DMS53 treated with DMSO at 0.1 percent for 48 hours (cell line): ENCODE measurements around the gene BLNK.
"Not testable (repeated sequence)": the region's sequence is repeated elsewhere in the genome, so short reads cannot be mapped to it uniquely, and the experiment has no call there.

Experiments used
- DNase-seq: peaks from one replicate; lab custom pipeline; 2025; ENCODE audit not compliant: unreplicated experiment; lab: John Stamatoyannopoulos, UW

BLNK gene

DNA sequence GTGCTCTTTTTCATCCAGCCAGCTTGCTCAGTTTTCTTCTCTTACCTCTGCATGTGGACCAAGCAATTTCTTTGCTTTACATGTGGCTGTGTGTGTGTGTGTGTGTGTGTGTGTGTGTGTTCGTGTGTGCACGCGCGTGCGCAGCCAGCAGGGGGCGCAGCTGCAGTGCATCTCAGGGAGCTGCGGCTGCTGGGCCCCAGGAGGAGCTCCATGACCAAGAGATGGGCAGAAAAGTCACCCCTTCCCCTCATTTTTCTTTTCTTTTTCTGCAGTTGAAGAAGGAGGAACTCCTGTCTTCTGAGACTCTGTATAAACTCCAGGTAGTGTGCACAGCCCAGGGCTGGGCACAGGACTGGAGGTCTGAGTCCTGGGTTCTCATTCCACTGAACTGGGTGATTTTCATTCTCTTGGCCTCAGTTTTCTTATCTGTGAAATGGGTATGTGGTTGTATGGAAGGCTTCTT is 41.8 kb downstream of the BLNK start:
- peak; percentile 57 for DNase-seq

DNA sequence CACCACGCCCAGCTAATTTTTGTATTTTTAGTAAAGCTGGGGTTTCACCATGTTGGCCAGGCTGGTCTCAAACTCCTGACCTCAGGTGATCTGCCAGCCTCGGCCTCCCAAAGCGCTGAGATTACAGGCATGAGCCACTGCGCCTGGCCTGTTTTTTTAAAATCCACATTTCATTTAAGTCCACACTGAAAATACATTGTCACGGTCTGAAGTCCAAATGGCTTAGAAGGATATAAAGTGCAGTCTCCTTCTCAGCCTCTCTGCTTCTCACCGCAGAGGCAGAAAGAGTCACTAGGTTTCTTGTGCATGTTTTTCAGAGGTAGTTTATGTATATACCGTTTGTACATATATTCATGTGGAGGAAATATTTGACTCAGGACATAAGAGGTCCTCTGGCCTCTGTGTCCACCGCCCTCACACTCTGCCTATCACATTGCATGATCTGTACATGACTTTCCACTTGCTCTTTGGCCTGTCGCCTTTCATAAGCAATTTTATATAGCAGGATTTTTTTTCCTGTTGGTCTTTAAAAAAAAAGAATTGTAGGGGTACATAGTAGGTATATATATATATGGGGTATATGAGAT is 42.9 kb downstream of the BLNK start:
- no peak for DNase-seq

DNA sequence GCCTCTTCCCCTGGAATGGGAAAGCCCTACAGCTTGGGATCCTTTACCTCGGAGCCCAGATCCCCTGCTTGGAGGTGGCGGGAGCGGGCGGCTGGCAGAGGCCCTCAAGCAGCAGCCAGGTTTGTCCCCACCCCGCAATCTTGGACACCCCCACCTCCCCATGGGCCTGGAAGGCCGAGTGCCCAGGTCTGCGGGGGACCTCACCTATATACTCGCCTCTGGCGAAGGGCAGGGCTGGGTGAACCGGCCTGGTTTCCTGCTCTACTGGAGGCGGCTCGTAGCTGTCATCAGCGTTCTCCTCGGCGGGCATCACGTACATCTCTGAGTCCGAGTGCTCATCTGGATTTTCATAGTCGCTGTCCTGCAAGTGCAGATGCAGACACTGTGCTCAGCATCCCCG is 44.2 kb downstream of the BLNK start:
- DNase-seq: no peak

DNA sequence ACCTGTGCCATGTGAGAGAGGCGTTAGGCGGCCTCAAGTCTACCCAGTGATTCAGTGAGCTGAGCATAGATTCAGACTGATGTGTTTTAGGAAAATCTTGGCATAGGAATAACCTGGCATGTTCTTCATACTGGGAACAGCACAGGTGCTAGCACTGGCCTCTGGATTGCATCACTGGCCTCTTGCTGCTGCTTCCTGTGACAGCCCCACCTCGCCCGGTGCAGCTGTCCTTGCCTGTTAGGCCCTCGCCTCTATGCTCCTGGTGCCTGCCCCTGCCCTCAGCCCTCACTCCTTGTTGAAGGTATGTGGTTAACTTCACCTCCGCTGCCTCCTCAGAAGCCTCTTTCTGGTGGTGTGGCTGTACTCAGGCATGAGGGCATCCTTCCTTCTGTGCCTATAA is 46.2 kb downstream of the BLNK start:
- DNase-seq: peak; percentile 77

DNA sequence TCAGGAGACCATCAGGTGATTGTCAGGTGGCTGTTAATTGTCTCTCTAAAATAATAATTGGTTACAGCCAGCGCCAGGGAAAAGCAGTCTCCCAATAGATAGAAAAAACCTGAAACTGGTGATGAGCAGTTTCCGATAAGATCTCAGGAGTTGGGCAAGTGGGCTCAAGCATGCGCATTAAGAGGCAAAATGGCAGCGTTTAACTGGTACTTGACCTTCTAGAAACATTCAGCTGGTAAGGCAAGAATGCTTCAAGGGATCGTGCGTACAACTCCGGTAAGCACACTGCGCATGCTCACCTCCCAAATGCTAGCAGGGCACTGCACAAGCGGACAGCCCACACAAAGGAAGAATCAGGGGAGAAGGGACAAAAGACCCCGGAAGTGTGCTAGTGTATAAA is 48.5 kb downstream of the BLNK start:
- no peak for DNase-seq

DNA sequence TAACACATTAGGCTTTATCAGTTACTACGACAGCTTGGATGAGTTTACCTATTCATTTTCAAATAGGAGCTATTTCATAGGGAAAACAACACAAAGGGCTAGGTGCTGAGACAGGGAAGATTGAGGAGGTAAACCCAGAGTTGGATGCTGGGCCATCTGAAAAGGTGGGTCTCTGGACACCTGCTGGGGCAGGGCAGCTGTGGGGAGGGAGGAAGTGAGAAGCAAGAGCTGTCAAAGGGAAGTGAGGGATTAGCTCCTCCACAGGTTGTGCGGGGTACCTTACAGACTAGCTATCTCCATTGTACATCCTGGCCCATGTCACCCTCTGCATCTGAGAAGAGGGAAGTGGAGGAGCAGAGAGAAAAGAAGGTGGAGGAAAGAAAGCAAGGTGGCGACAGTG is 48.9 kb downstream of the BLNK start:
- no peak for DNase-seq

DNA sequence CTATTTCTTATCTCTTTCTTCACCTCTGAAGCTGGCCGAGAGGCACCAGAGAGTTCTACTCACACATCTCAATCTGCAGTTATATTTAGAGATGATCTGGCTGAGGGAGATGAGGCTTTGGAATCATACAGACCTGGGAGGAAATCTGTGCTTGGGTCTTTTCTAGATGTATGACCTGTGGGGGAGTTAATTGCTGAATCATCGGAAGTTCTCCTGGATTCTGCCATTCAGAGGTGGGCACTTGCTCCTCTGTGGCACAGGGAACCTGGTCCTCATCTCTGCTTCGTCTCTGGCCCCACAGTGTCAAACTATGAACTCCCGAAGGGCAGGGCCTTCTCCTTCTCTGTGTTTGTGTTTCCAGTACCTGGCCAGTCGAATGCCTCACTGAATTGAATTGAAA is 52.5 kb downstream of the BLNK start:
- no peak for DNase-seq

DNA sequence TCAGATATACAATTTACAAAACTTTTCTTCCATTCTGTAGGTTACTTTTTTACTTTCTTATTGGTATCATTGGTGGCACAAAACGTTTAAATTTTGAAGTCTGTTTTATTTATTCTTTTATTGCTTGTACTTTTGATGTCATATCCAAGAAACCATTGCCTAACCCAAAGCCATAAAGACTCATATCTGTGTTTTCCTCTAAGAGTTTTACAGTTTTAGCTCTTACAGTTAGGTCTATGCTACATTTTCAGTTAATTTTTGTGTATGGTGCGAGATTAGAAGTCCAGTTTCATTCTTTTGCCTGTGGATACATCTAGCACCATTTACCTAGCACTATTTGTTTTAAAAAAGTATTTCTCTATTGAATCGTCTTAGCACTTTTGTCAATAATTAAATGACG is 53.7 kb downstream of the BLNK start:
- no peak for DNase-seq

DNA sequence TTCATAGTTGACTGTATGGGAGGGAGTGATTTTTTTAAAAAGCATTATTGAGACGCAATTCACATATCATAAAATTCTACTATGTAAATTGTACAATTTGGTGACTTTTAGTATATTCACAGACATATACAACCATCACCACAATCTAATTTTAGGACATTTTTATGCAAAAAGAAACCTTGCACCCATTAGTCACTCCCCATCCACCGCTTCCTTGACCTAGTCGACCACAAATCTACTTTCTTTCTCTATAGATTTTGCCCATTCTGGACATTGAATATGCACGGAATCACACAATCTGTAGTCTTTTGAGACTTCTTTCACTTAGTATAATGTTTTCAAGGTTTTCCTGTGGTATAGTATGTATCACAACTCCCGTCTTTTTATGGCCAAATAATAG is 54.6 kb downstream of the BLNK start:
- DNase-seq: no peak

DNA sequence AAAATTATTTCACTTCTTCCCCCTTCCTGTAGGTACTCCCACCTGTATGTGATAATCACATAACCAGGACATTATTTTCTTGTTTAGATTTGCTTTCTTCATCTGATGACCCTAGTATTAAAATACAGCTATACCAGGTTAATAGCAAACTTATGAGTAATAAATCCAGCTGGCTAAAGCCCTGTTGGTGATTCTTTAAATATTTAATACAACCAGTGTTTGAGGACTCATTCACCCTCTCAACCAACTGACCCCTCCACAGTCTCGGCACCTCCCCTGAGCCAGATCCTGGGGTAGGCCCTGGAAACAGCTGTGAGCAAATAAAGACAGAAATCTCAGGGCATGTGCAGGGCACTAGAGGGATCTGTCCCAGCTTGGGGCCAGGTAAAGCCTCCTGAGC is 58.5 kb downstream of the BLNK start:
- no peak for DNase-seq

DNA sequence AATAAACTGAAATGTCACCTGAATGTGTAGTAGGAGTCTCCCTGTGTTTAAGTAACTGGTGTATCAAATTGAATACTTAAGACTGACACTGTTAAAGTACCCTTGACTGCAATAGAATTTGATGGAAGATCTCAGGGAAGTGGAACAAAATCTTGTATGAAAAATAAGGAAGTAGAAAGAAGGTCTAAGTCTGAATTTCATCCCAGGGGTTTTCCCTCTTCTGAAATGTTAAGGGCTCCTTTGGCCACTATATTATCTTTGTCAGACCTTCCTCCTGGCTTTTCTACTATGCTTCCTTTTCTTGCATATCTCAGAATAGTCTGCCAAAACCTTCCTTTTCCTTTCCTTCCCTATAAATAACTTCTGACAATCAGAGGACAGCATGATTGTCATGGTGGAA is 59.6 kb downstream of the BLNK start:
- DNase-seq: no peak

DNA sequence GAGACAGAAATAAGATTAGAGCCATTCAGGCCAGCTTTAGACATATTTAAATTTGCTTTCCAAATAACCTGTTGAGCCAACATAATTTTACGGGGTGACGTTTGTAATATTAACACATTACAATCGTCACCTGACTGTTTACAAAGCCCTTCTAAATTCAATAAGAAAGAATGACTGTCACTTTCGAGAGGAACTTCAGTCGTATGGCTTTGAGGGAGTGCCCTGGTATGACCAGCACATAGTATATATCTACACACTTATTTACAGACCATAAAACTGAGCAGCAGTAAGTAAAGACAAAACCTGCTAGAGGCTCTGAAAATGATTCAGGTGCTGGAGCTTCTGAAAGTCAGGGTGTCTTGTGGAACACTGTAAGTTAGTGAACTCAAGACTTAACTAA is 62.4 kb downstream of the BLNK start:
- no peak for DNase-seq

DNA sequence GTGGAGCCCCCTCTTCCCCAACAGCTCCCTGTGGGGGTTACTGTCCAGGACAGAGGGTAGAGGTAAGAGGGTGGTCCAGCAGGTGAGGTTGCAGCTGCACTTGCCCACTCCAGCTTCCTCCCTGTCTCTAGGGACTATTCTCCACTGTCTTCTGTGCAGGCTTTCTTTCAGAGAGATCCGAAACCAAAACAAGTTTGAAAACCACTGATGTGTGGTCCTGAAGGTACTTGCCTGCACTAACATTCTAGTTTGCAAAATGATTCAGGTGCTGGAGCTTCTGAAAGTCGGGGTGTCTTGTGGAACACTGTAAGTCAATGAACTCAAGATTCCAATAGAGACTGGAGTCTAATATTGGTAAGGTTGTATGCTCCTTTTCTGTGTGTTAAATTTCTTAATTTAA is 63.1 kb downstream of the BLNK start:
- no peak for DNase-seq

DNA sequence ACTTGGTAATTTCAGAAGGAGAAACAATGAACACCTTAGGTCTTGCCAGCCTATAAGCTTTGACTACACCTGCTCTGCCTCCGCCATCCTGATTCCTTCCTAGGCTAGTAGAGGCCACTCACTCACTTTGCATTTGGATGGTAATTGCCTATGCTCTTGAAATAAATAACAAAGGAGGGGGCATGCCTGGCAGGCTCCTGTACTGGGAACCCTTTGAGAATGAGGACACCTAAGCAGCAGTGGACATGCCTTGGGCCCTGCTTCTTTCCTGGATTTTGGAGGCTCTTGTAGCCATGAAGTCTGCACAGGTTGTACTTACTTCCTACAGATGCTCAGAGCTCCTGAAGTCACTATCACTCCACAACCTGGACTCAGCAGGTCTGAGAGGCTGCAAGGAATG is 65.8 kb downstream of the BLNK start:
- DNase-seq: no peak

DNA sequence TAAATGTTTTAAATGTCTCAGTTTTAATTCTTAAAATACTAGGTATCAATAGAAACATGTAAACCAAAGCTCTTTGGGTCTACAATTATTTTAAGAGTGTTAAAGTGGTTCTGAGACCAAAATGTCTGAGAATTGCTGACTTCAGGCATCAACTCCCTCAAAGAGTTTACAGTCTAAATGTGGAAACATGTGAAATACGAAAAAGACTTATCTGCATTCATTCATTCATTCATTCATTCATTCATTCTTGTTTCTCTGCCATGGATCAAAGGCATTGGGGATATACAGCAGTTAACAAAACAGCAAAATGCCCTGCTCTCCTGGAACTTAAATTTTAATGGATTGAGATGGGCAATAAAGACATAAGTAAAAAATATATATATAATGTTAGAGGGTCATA is 69.8 kb downstream of the BLNK start:
- no peak for DNase-seq

DNA sequence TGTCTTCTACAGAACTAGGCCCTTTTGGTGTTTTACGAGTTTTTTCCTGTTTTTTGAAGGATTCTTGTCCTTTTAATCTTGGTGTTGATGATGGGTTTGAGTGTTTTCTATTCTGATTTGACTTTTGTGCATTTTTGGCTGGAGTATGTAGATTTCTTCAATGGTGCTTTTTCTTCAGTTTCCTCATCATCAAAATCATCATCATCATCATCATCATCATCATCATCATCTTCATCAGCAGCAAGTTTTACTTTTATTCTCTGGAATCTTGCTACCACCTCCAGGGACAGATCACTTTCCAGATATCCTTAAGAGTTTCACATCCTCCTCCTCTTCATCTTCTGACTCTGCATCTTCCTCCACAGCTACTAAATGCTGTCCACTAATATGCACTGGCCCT is 81.9 kb downstream of the BLNK start:
- not testable (repeated sequence) for DNase-seq

DNA sequence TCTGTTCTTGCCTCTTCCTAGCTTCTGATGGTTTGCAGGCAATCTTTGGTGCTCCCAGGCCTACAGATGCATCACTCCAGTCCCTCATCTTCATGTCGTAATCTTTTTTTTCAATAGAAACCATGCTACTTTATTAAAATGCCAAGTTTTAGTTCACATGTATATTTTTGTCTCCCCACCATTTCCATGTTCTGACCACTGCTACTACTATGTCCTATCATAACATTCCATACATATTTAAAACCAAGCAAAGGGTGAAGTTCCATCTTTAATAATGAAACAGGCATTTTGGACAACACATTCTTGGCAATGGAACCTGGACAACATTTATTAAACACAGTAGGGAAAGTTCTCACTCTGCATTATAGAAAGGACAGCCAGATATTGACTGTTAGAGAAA is 82.5 kb downstream of the BLNK start:
- DNase-seq: no peak

DNA sequence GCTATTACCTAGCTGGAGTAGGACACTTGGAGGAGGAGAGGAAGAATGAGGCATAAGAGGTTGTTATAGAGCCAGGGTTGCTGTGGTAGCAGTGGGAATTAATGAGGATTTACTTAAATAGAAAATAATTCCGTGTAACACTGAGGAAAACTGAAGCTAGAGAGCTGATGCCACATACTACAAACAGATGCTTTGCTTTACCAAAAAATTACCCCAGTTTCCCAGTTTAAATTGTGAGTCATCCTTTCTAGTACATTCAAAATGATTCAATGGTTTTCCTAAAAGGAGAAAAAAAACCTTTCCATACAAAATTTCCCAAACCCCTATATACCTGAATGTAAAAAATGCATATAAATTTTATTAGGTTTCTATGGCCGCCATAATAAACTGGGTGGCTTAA is 82.9 kb downstream of the BLNK start:
- no peak for DNase-seq

DNA sequence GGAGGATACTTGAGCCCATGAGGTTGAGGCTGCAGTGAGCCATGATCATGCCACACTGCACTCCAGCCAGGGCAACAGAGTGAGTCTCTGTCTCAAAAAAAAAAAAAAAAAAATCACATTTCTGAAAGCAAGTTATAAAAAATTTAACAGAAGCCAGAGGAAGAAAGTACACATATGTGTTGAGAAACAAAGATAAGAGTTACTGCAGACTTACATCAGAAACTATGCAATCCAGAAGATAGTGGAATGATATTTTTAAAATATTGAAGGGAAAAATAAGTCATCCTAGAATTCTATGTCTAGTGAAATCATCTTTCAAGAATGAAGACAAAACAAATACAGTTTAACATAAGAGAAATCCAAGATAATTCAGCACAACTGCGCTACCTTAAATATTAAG is 94.4 kb downstream of the BLNK start:
- DNase-seq: no peak

DNA sequence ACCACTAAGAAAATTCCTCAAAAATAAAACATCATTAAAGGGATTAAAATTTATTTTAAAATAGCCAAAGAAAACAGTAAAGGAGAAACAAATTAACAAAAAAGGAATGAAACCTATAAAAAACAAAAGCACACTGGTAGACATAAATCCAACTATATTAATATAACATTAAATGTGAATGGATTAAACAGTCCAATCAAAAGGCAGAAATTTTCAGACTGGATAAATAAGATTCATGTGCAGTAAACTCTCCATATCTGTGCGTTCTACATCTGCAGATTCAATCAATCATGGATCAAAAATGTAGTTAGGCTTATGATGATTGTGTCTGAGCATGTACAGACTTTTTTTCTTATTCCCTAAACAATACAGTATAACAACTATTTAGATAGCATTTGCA is 98.7 kb downstream of the BLNK start:
- no peak for DNase-seq

DNA sequence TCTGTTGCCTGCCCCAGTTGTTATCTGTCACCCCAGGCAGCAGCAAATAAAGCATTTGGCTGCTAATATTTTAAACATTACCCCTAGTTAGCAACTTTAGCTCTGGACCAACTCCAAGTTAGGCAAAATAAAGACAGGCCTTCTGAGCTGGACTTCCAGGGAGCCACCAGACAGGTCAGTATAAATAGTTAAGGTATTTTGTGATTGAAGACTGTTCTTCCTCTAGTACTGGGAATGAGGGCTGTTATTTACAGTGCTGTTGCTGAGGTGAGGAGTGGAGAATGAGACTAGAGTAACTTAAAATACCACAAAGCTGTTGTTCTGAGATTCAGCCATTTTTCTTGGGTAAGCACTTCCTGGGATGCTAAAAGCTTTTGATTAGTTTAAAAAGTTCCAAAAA is 101.1 kb downstream of the BLNK start:
- no peak for DNase-seq

DNA sequence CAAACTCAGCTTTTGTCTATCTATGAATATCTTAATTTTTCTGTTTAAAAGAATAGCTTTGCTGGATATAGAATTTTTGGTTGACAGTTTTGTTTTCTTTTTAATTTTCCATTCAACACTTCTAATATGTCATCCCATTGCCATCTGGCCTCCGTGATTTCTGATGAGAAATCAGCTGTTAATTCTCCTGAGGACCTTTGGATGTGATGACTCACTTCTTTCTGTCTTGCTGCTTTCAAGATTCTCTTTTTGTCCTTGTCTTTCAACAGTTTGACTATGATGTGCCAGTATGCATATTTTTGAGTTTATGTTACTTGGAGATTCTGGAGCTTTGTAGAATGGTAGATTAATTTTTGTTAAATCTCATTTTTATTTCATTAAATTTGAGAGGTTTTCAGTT is 102.8 kb downstream of the BLNK start:
- DNase-seq: no peak

DNA sequence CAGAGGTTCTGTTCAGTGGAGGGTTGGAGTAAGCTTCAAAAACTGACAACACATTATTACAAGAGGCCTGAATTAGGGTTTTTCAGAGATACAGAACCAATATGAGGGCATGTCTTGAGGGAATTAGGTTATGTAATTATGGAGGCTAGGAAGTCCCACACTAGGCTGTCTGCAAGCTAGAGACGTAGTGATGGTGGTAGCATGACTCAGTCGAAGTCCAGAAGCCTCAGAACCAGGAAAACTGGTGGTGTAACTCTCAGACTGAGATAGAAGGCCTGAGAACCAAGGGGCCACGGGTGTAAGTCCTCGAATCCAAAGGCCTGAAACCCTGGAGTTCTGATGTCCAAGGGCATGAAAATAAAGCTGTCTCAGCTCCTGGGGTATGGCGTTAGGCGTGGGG is 105.6 kb downstream of the BLNK start:
- DNase-seq: no peak

DNA sequence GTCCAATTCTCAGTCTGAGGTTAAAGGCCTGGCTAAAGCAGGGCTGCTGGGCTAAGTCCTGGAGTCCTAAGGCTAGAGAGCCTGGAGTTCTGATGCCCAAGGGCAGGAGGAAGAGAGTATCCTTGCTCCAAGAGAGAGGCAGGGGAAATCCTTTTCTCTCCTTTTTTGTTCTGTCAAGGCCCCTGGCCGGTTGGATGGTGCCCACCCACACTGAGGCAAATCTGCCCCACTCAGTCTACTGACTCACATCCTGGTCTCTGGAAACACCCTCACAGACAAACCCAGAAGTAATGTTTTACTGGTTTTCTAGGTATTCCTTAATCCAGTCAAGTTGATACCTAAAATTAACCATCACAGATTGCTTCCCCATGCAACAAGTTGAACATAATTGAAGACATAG is 118.3 kb downstream of the BLNK start:
- DNase-seq: no peak
